Keratinocyte (primary cell): Measurements from ENCODE around the gene OR5K2. TPM values are rescaled to one million over a fixed set of nuclear protein-coding genes. Genes with fewer than 3 reads are reported as not detected.

Experiments
- DNase-seq: peaks from one replicate; pipeline ENCODE4 v3.0.0-alpha.2; 2011; ENCODE audit warnings: low read depth, missing footprints, low spot score
- FAIRE-seq: peaks from 2 replicates; lab custom pipeline; 2011; peaks lifted over from hg19 to GRCh38; lab: Jason Lieb, UNC
- H2AFZ ChIP-seq: 2 replicates; pipeline ENCODE4 v1.6.0; 2012; ENCODE audit warnings: low read length, control low read depth, inconsistent platforms; ENCODE audit not compliant: control insufficient read depth
- H3K27ac ChIP-seq: 2 replicates; pipeline ENCODE4 v1.5.1; 2011; ENCODE audit warnings: low read length; ENCODE audit not compliant: control insufficient read depth, insufficient read depth
- H3K27me3 ChIP-seq: 3 replicates; pipeline ENCODE4 v1.6.0; 2011; ENCODE audit warnings: low read length; ENCODE audit not compliant: control insufficient read depth, insufficient read depth; ENCODE audit errors: extremely low read depth
- H3K36me3 ChIP-seq, 2 experiments: 2 replicates in 1 of 2; 3 replicates in 1 of 2; pipeline ENCODE4 v1.5.1; 2011; ENCODE audit warnings: low read length in 2 of 2, mild to moderate bottlenecking in 1 of 2; ENCODE audit not compliant: control insufficient read depth in 2 of 2, insufficient read depth in 2 of 2; ENCODE audit errors: extremely low read depth in 1 of 2
- H3K4me1 ChIP-seq: 3 replicates; pipeline ENCODE4 v1.5.1; 2011; ENCODE audit warnings: low read length; ENCODE audit not compliant: control insufficient read depth, insufficient read depth; ENCODE audit errors: extremely low read depth
- H3K4me2 ChIP-seq: 3 replicates; pipeline ENCODE4 v1.6.0; 2011; ENCODE audit warnings: low read depth, low read length; ENCODE audit not compliant: control insufficient read depth, insufficient read depth; ENCODE audit errors: extremely low read depth
- H3K4me3 ChIP-seq, 3 experiments: fragments of 200-600 bp in 1 of 3; sonication (generic) in 1 of 3; 2 replicates in 2 of 3; 3 replicates in 1 of 3; pipeline ENCODE4 v1.5.1; 2011 to 2016; ENCODE audit warnings: low read length in 3 of 3, mild to moderate bottlenecking in 3 of 3, control low read depth in 2 of 3, inconsistent platforms in 1 of 3, low read depth in 1 of 3, mixed read lengths in 1 of 3, mixed run types in 1 of 3, moderate library complexity in 1 of 3; ENCODE audit not compliant: control insufficient read depth in 2 of 3, insufficient read depth in 2 of 3; ENCODE audit errors: extremely low read depth in 1 of 3
- H3K79me2 ChIP-seq: 2 replicates; pipeline ENCODE4 v1.6.0; 2012; ENCODE audit warnings: low read length; ENCODE audit not compliant: control insufficient read depth, insufficient read depth
- H3K9ac ChIP-seq: 3 replicates; pipeline ENCODE4 v1.6.0; 2011; ENCODE audit warnings: low read length; ENCODE audit not compliant: control insufficient read depth, insufficient read depth; ENCODE audit errors: extremely low read depth
- H3K9me1 ChIP-seq: 3 replicates; pipeline ENCODE4 v1.6.0; 2011; ENCODE audit warnings: low read length; ENCODE audit not compliant: control insufficient read depth, insufficient read depth; ENCODE audit errors: extremely low read depth
- H3K9me3 ChIP-seq: 2 replicates; pipeline ENCODE4 v1.5.1; 2012; ENCODE audit warnings: low read depth, low read length; ENCODE audit not compliant: control insufficient read depth
- H4K20me1 ChIP-seq: 3 replicates; pipeline ENCODE4 v1.6.0; 2011; ENCODE audit warnings: low read length; ENCODE audit not compliant: control insufficient read depth, insufficient read depth; ENCODE audit errors: extremely low read depth
- CTCF ChIP-seq, 3 experiments: IDR thresholded peaks in 1 of 3; conservative IDR thresholded peaks in 1 of 3; optimal IDR thresholded peaks in 1 of 3; 2 replicates in 2 of 3; 3 replicates in 1 of 3; pipeline versions ENCODE3 to v1.5.1; 2011; ENCODE audit warnings: low read length in 3 of 3, mild to moderate bottlenecking in 3 of 3, moderate library complexity in 2 of 3, control low read depth in 1 of 3, inconsistent platforms in 1 of 3; ENCODE audit not compliant: insufficient read depth in 2 of 3; ENCODE audit errors: extremely low read depth in 1 of 3
- EZH2 ChIP-seq: IDR thresholded peaks from one replicate; pipeline ENCODE4 v1.6.1; 2012; ENCODE audit warnings: inconsistent platforms, mild to moderate bottlenecking, low read length, moderate library complexity
- dilution Hi-C: fragments of 300-500 bp; cut with MboI; formaldehyde crosslinking; loops from one replicate; pipeline ENCODE4 v1.7.0; 2020; ENCODE audit warnings: low sequenced_read_pairs; ENCODE audit not compliant: extremely low pct_ligation_motif_present
- polyA plus RNA-seq, 5 experiments: library from polyadenylated mRNA; depleted of rRNA in 3 of 5; stranded (reverse) in 3 of 5; stranded (forward) in 1 of 5; unstranded in 1 of 5; fragments of >200 nt; gene quantifications; 1 replicate in 1 of 5; 2 replicates in 3 of 5; 3 replicates in 1 of 5; pipeline versions ENCODE4 v1.2.1 to v1.2.3, GENCODE V29; 2011 to 2012; ENCODE audit warnings: missing spikeins in 2 of 5, low read depth in 1 of 5, low replicate concordance in 1 of 5

Gene OR5K2
- polyA plus RNA-seq, 1 donor (not counting 4 experiments of a cell fraction or from before 2014, with no cell fraction given), result not detected

DNA sequence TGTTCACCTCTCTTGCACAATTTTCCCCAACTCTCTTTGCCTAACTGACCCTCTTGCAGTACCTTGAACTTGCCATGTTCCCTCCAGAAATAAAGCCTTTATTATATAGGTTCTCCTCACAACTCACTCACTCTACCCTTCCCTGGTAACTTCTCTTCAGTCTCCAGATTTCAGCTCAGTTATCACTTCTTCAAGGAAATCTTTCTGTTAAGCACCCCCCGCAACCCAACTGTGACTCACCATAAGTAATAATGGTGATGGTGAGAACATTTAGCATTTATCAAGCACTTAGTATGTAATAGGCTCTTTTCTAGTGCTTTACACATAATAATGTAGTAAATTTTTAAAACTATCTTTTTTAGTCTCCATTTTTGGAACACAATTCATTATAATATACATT, 42.6 kb upstream of the OR5K2 start:
- H2AFZ ChIP-seq, result no peak overlapping the region
- no peaks in the 10 kb centered on the region for H3K9me3 ChIP-seq
- no peak overlapping the region for H3K27ac ChIP-seq
- no peak overlapping the region for H3K4me2 ChIP-seq
- no peaks in the 10 kb centered on the region for H3K79me2 ChIP-seq
- no peak overlapping the region for H3K9ac ChIP-seq
- H3K4me1 ChIP-seq, result no peaks in the 10 kb centered on the region
- no peak for DNase-seq
- TF ChIP-seq EZH2 (no peak), CTCF (optimal IDR thresholded peaks at IDR 0.05 in 1 of 3, IDR thresholded peaks at IDR 0.05 in 1 of 3, conservative IDR thresholded peaks at IDR 0.05 in 1 of 3; ENCODE audit: extremely low read depth in 1 of 3, insufficient read depth in 2 of 3, low read length in 3 of 3) (no peak)
- H4K20me1 ChIP-seq, result no peaks in the 10 kb centered on the region
- no peak overlapping the region for H3K4me3 ChIP-seq
- no peak for FAIRE-seq
- no peaks in the 10 kb centered on the region for H3K27me3 ChIP-seq
- dilution Hi-C loops, result no loop called here
- no peaks in the 10 kb centered on the region for H3K9me1 ChIP-seq
- no peaks in the 10 kb centered on the region for H3K36me3 ChIP-seq

- H3K27me3 ChIP-seq, result no peaks in the 10 kb centered on the region
- no peak overlapping the region for H2AFZ ChIP-seq
- no peak overlapping the region for H3K9ac ChIP-seq
- DNase-seq, result no peak
- H3K4me3 ChIP-seq, result no peak overlapping the region
- H3K9me3 ChIP-seq, result no peaks in the 10 kb centered on the region
- no peaks in the 10 kb centered on the region for H3K36me3 ChIP-seq
- FAIRE-seq, result no peak
- dilution Hi-C loops, result no loop called here
- TF ChIP-seq EZH2, result no peak
- peak in 1 of 3 experiments; percentile 52 for TF ChIP-seq CTCF (optimal IDR thresholded peaks at IDR 0.05 in 1 of 3, IDR thresholded peaks at IDR 0.05 in 1 of 3, conservative IDR thresholded peaks at IDR 0.05 in 1 of 3; ENCODE audit: extremely low read depth in 1 of 3, insufficient read depth in 2 of 3, low read length in 3 of 3)
- H3K79me2 ChIP-seq, result no peaks in the 10 kb centered on the region
- no peaks in the 10 kb centered on the region for H4K20me1 ChIP-seq
- H3K4me2 ChIP-seq, result no peak overlapping the region
- H3K27ac ChIP-seq, result no peak overlapping the region
- peaks cover 3% of the 10 kb centered on the region for H3K4me1 ChIP-seq
- no peaks in the 10 kb centered on the region for H3K9me1 ChIP-seq
Observed at GRCh38 chr3:98457543-98457942, 39.9 kb upstream of the OR5K2 start.
